Loucy (cell line): ENCODE data around the gene SCYL3.

Source experiments
- H2AFZ ChIP-seq: fragments of 200-600 bp; sonication (generic); 2 replicates; pipeline ENCODE4 v1.6.0; 2016; ENCODE audit warnings: antibody characterized with exemption, mild to moderate bottlenecking, low read length, moderate library complexity
- H3F3A ChIP-seq: fragments of 200-600 bp; 2 replicates; pipeline ENCODE4 v1.6.0; 2016; ENCODE audit warnings: antibody characterized with exemption, low read depth, mild to moderate bottlenecking
- H3K27me3 ChIP-seq: fragments of 200-600 bp; sonication (generic); 2 replicates; pipeline ENCODE4 v1.6.1; 2014; ENCODE audit warnings: low read length, mild to moderate bottlenecking; ENCODE audit not compliant: insufficient read depth, poor library complexity, severe bottlenecking
- H3K36me3 ChIP-seq: fragments of 200-600 bp; sonication (generic); 2 replicates; pipeline ENCODE4 v1.6.1; 2016; ENCODE audit warnings: low read length; ENCODE audit not compliant: insufficient read depth
- H3K4me1 ChIP-seq: fragments of 200-600 bp; sonication (generic); 2 replicates; pipeline ENCODE4 v1.5.1; 2014; ENCODE audit warnings: low read length, mild to moderate bottlenecking; ENCODE audit not compliant: insufficient read depth, poor library complexity, severe bottlenecking
- H3K4me2 ChIP-seq: fragments of 200-600 bp; sonication (generic); 2 replicates; pipeline ENCODE4 v1.6.0; 2014; ENCODE audit warnings: antibody characterized with exemption, low read length, low read depth, mild to moderate bottlenecking; ENCODE audit not compliant: poor library complexity, severe bottlenecking
- H3K4me3 ChIP-seq: fragments of 200-600 bp; sonication (generic); 2 replicates; pipeline ENCODE4 v1.5.1; 2014; ENCODE audit warnings: low read length, mild to moderate bottlenecking, mixed read lengths; ENCODE audit not compliant: poor library complexity, severe bottlenecking
- H3K79me2 ChIP-seq: fragments of 200-600 bp; sonication (generic); 2 replicates; pipeline ENCODE4 v1.6.1; 2014; ENCODE audit warnings: low read length; ENCODE audit not compliant: insufficient read depth
- H3K9ac ChIP-seq: fragments of 200-600 bp; sonication (generic); 2 replicates; pipeline ENCODE4 v1.6.0; 2014; ENCODE audit warnings: mild to moderate bottlenecking, low read depth, low read length, moderate library complexity; ENCODE audit not compliant: poor library complexity, severe bottlenecking
- H3K9me2 ChIP-seq: fragments of 200-600 bp; sonication (generic); replicated peaks from 2 replicates; pipeline ENCODE4 v1.6.1; 2016; ENCODE audit warnings: low read depth, low read length, mixed read lengths
- H3K9me3 ChIP-seq: fragments of 200-600 bp; sonication (generic); 2 replicates; pipeline ENCODE4 v1.6.1; 2014; ENCODE audit warnings: mild to moderate bottlenecking, antibody characterized with exemption, low read length, low read depth; ENCODE audit not compliant: insufficient read depth
- H4K20me1 ChIP-seq: fragments of 200-600 bp; sonication (generic); 2 replicates; pipeline ENCODE4 v1.6.0; 2014; ENCODE audit warnings: antibody characterized with exemption, low read length, mild to moderate bottlenecking; ENCODE audit not compliant: insufficient read depth, poor library complexity, severe bottlenecking
- CTCF ChIP-seq: fragments of 200-600 bp; sonication (generic); conservative IDR thresholded peaks from 2 replicates; pipeline ENCODE4 v1.5.1; 2014; ENCODE audit warnings: mild to moderate bottlenecking, antibody characterized with exemption, low read length
- EZH2phosphoT487 ChIP-seq: fragments of 200-600 bp; IDR thresholded peaks from 2 replicates; pipeline ENCODE4 v1.6.1; 2018; ENCODE audit warnings: antibody characterized with exemption, mild to moderate bottlenecking, moderate library complexity, borderline replicate concordance

SCYL3 gene

GRCh38 chr1:169844941-169845608 is 48.6 kb downstream of the SCYL3 start:
- H3F3A ChIP-seq: 0 out of 2 replicates have a peak, but pooled peaks cover 2% of the 10 kb centered on the region
- H3K9me3 ChIP-seq: no peaks in the 10 kb centered on the region
- peaks cover 91% of the 10 kb centered on the region for H3K36me3 ChIP-seq
- peaks cover 5% of the 10 kb centered on the region for H3K4me1 ChIP-seq
- no peak overlapping the region for H3K9ac ChIP-seq
- H3K4me3 ChIP-seq: no peak overlapping the region
- no peaks in the 10 kb centered on the region for H4K20me1 ChIP-seq
- H3K79me2 ChIP-seq: peaks cover 37% of the 10 kb centered on the region
- no peaks in the 10 kb centered on the region for H3K27me3 ChIP-seq
- H3K4me2 ChIP-seq: no peak overlapping the region
- H2AFZ ChIP-seq: no peak overlapping the region
- TF ChIP-seq EZH2phosphoT487 (no peak), CTCF (no peak)
- no peaks in the 10 kb centered on the region for H3K9me2 ChIP-seq

- H2AFZ ChIP-seq: no peak overlapping the region
- TF ChIP-seq CTCF: no peak
- no peak for TF ChIP-seq EZH2phosphoT487
- H3K9me3 ChIP-seq: peaks cover 6% of the 10 kb centered on the region; the same call in 1 of the 2 replicates
- H3K4me1 ChIP-seq: peaks cover 5% of the 10 kb centered on the region
- H3K9me2 ChIP-seq: no peaks in the 10 kb centered on the region
- no peak overlapping the region for H3K4me3 ChIP-seq
- H3F3A ChIP-seq: no peaks in the 10 kb centered on the region
- no peak overlapping the region for H3K4me2 ChIP-seq
- H3K27me3 ChIP-seq: no peaks in the 10 kb centered on the region
- H4K20me1 ChIP-seq: no peaks in the 10 kb centered on the region
- peaks cover 78% of the 10 kb centered on the region for H3K36me3 ChIP-seq
- peaks cover 38% of the 10 kb centered on the region for H3K79me2 ChIP-seq
- H3K9ac ChIP-seq: no peak overlapping the region
Measured at GRCh38 chr1:169838942-169839341, 54.8 kb downstream of the SCYL3 start.

- Histone ChIP-seq H3K27me3 (no peaks in the 10 kb centered on the region), H3K9me2 (no peaks in the 10 kb centered on the region), H3F3A (no peaks in the 10 kb centered on the region), H3K36me3 (peaks cover 82% of the 10 kb centered on the region), H3K4me2 (no peak overlapping the region), H3K4me3 (no peak overlapping the region), H3K4me1 (no peaks in the 10 kb centered on the region), H2AFZ (no peak overlapping the region), H3K9ac (no peak overlapping the region), H3K79me2 (peaks cover 23% of the 10 kb centered on the region), H4K20me1 (no peaks in the 10 kb centered on the region), H3K9me3 (peaks cover 6% of the 10 kb centered on the region; the same call in 1 of the 2 replicates)
- TF ChIP-seq EZH2phosphoT487 (no peak), CTCF (no peak)
Measured at GRCh38 chr1:169836198-169836597, 57.5 kb downstream of the SCYL3 start.
